ENCODE measurements around the gene MROH8. TPM values are rescaled to one million over a fixed set of nuclear protein-coding genes. Genes with fewer than 3 reads are reported as not detected.

Gene MROH8
- total and polyA plus RNA-seq, 2 of the 13 experiments (the other 11 are each of a cell fraction or from before 2014, with no cell fraction given) = 2.6 to 5.5 TPM

GRCh38 chr20:37178839-37179682 is at the start of gene MROH8, which contains the start of gene RPN2 (continued):
- TF ChIP-seq, protein P1, sequence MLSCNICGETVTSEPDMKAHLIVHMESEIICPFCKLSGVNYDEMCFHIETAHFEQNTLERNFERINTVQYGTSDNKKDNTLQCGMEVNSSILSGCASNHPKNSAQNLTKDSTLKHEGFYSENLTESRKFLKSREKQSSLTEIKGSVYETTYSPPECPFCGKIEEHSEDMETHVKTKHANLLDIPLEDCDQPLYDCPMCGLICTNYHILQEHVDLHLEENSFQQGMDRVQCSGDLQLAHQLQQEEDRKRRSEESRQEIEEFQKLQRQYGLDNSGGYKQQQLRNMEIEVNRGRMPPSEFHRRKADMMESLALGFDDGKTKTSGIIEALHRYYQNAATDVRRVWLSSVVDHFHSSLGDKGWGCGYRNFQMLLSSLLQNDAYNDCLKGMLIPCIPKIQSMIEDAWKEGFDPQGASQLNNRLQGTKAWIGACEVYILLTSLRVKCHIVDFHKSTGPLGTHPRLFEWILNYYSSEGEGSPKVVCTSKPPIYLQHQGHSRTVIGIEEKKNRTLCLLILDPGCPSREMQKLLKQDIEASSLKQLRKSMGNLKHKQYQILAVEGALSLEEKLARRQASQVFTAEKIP (CRISPR knock-in tag; IDR thresholded peaks at IDR 0.05; ENCODE audit: borderline replicate concordance) = no peak
- TF ChIP-seq SRSF4 (IDR thresholded peaks at IDR 0.05; ENCODE audit: low read depth, low read length, poor library complexity, severe bottlenecking) (no peak), ATRX (CRISPR knock-in tag; IDR thresholded peaks at IDR 0.05; ENCODE audit: borderline replicate concordance) (no peak), ZMYM3 (CRISPR knock-in tag; IDR thresholded peaks at IDR 0.05) (peak; percentile 61; the same call in 1 of the 2 replicates), ZNF264 (CRISPR knock-in tag; IDR thresholded peaks at IDR 0.05) (peak; percentile 93; the same call in 1 of the 2 replicates), ELF4 (CRISPR knock-in tag; IDR thresholded peaks at IDR 0.05; ENCODE audit: borderline replicate concordance) (peak; percentile 94), PLSCR1 (CRISPR knock-in tag; IDR thresholded peaks at IDR 0.05; ENCODE audit: borderline replicate concordance) (no peak; the same call in 1 of the 2 replicates), SYNCRIP (IDR thresholded peaks at IDR 0.05; ENCODE audit: insufficient read depth, low read depth, low read length) (no peak), NFE2L2 (IDR thresholded peaks at IDR 0.05; ENCODE audit: low read length) (no peak), IKZF1 (IDR thresholded peaks at IDR 0.05) (no peak), ZNF773 (CRISPR knock-in tag; IDR thresholded peaks at IDR 0.05; ENCODE audit: borderline replicate concordance) (peak; percentile 92), U2AF2 (IDR thresholded peaks at IDR 0.05; ENCODE audit: low read depth, low read length) (0 out of 2 replicates have a peak, but pooled peaks have one; percentile 64), GATA4 (IDR thresholded peaks at IDR 0.05; ENCODE audit: borderline replicate concordance, low read depth) (0 out of 2 replicates have a peak, but pooled peaks have one; percentile 3), TAF1 (CRISPR knock-in tag; IDR thresholded peaks at IDR 0.05) (peak; percentile 93), ZNF3 (CRISPR knock-in tag; IDR thresholded peaks at IDR 0.05) (0 out of 2 replicates have a peak, but pooled peaks have one; percentile 19), RAD21 (CRISPR knock-in tag; IDR thresholded peaks at IDR 0.05) (peak; percentile 76), SIN3A (IDR thresholded peaks at IDR 0.05; ENCODE audit: borderline replicate concordance, low read depth, low read length) (peak; percentile 51; the same call in 1 of the 2 replicates), ZNF274 (CRISPR knock-in tag; IDR thresholded peaks at IDR 0.05) (peak; percentile 79), AFF4 (CRISPR knock-in tag; IDR thresholded peaks at IDR 0.05) (peak; percentile 41; the same call in 1 of the 2 replicates), YEATS4 (CRISPR knock-in tag; IDR thresholded peaks at IDR 0.05; ENCODE audit: borderline replicate concordance) (peak; percentile 99)
- TF ChIP-seq, protein P2, sequence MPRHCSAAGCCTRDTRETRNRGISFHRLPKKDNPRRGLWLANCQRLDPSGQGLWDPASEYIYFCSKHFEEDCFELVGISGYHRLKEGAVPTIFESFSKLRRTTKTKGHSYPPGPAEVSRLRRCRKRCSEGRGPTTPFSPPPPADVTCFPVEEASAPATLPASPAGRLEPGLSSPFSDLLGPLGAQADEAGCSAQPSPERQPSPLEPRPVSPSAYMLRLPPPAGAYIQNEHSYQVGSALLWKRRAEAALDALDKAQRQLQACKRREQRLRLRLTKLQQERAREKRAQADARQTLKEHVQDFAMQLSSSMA (CRISPR knock-in tag; IDR thresholded peaks at IDR 0.05) = peak; percentile 75; the same call in 1 of the 2 replicates
- TF ChIP-seq, protein P3, sequence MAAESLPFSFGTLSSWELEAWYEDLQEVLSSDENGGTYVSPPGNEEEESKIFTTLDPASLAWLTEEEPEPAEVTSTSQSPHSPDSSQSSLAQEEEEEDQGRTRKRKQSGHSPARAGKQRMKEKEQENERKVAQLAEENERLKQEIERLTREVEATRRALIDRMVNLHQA (CRISPR knock-in tag; IDR thresholded peaks at IDR 0.05) = no peak

Measured in HepG2 (cell line).